Stomach smooth muscle (tissue), 2 donors: Measurements from ENCODE around the gene SESTD1.
"Not testable (repeated sequence)": the region's sequence is repeated elsewhere in the genome, so short reads cannot be mapped to it uniquely, and the experiment has no call there.

Experiments used
- H3K27ac ChIP-seq: one replicate; pipeline ENCODE4 v1.7.0; 2013; ENCODE audit warnings: mild to moderate bottlenecking, low read length, inconsistent platforms
- H3K27me3 ChIP-seq, 2 donors: one replicate each; pipeline ENCODE4 v1.7.0; 2013; ENCODE audit warnings: low read length in 2 of 2; ENCODE audit not compliant: insufficient read depth in 2 of 2, control insufficient read depth in 1 of 2
- H3K36me3 ChIP-seq, 2 donors: one replicate each; pipeline ENCODE4 v1.7.0; 2013; ENCODE audit warnings: low read length in 2 of 2; ENCODE audit not compliant: control insufficient read depth in 2 of 2, insufficient read depth in 2 of 2
- H3K4me1 ChIP-seq: one replicate; pipeline ENCODE4 v1.7.0; 2013; ENCODE audit warnings: low read length; ENCODE audit not compliant: control insufficient read depth, insufficient read depth
- H3K4me3 ChIP-seq, 2 donors: one replicate each; pipeline ENCODE4 v1.7.0; 2013; ENCODE audit warnings: low read length in 2 of 2
- H3K9ac ChIP-seq, 2 donors: one replicate each; pipeline ENCODE4 v1.7.0; 2013; ENCODE audit warnings: low read length in 2 of 2, mild to moderate bottlenecking in 1 of 2
- H3K9me3 ChIP-seq, 2 donors: one replicate each; pipeline ENCODE4 v1.7.0; 2013; ENCODE audit warnings: low read length in 2 of 2; ENCODE audit not compliant: control insufficient read depth in 2 of 2
- donor health status: healthy.
- donor health status: Pancreatic carcinoma.

The SESTD1 gene

DNA sequence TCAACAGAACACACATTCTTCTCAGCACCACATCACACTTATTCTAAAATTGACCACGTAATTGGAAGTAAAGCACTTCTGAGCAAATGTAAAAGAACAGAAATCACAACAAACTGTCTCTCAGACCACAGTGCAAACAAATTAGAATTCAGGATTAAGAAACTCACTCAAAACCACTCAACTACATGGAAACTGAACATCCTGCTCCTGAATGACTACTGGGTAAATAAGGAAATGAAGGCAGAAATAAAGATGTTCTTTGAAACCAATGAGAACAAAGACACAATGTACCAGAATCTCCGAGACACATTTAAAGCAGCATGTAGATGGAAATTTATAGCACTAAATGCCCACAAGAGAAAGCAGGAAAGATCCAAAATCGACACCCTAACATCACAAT lies 50.0 kb downstream of the SESTD1 start:
- not testable (repeated sequence) for H3K4me3 ChIP-seq, H3K4me1 ChIP-seq, H3K9ac ChIP-seq, H3K36me3 ChIP-seq, H3K9me3 ChIP-seq, H3K27ac ChIP-seq, H3K27me3 ChIP-seq

- Histone ChIP-seq H3K4me3 (no peak overlapping the region), H3K9me3 (peaks cover 0 to under 1% of the 10 kb centered on the region in 2 donors), H3K4me1 (no peaks in the 10 kb centered on the region), H3K27ac (no peak overlapping the region), H3K27me3 (no peaks in the 10 kb centered on the region), H3K9ac (no peak overlapping the region), H3K36me3 (no peaks in the 10 kb centered on the region)
Observed at GRCh38 chr2:179211355-179211754, 53.3 kb downstream of the SESTD1 start.

DNA sequence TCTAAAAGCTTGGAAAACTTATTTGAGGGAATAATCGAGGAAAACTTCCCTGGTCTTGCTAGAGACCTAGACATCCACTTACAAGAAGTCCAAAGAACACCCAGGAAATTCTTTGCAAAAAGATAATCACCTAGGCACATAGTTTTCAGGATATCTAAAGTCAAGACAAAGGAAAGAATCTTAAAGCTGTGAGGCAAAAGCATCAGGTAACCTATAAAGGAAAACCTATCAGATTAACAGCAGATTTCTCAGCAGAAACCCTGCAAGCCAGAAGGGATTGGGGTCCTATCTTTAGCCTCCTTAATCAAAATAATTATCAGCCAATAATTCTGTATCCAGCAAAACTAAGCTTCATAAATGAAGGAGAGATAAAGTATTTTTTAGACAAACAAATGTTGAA lies 56.4 kb downstream of the SESTD1 start:
- not testable (repeated sequence) for H3K27ac ChIP-seq, H3K4me1 ChIP-seq, H3K36me3 ChIP-seq, H3K4me3 ChIP-seq, H3K9ac ChIP-seq, H3K27me3 ChIP-seq, H3K9me3 ChIP-seq

DNA sequence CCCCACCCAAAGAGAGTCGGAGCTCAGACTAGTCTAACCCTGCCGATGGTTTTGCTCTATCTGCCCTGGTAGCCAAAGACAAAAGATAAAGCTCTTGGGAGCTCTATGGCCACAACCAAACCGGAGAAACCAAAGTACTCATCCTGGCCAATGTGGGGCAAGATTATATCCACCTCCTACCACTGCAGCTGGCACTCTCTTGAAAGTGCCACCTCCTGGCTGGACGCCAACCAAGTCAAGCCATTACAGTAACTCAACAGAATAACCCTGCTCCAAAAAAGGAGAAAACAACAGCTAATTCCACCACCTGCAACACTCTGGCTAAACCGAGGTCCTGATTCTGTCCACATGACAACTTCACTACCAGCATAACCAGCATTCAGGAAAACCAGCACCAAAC lies 57.6 kb downstream of the SESTD1 start:
- no peaks in the 10 kb centered on the region for H3K27me3 ChIP-seq
- H3K36me3 ChIP-seq = no peaks in the 10 kb centered on the region
- H3K9me3 ChIP-seq = peaks cover 0 to 3% of the 10 kb centered on the region in 2 donors
- H3K27ac ChIP-seq = no peak overlapping the region
- no peak overlapping the region for H3K9ac ChIP-seq
- no peak overlapping the region for H3K4me3 ChIP-seq
- H3K4me1 ChIP-seq = no peaks in the 10 kb centered on the region

DNA sequence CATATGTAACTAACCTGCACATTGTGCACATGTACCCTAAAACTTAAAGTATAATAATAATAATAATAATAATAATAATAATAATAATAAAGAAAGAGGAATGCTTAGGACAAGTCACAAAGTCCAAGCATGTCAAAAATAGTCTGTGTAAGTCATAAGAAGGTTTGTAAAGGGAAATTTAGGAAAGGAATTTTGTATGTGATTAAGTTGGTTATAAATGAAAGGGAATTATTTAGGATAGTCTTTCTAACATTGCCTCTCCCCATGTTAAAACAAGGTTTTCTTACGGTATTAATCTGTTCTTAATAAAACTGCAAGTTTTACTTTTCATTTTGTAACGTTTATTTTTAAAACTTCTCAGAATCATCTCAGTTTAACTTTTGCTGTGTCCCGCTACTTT lies 62.8 kb downstream of the SESTD1 start:
- no peaks in the 10 kb centered on the region for H3K36me3 ChIP-seq
- H3K9me3 ChIP-seq = peaks cover 0 to 3% of the 10 kb centered on the region in 2 donors
- no peak overlapping the region for H3K27ac ChIP-seq
- no peaks in the 10 kb centered on the region for H3K4me1 ChIP-seq
- no peak overlapping the region for H3K9ac ChIP-seq
- no peak overlapping the region for H3K4me3 ChIP-seq
- H3K27me3 ChIP-seq = no peaks in the 10 kb centered on the region

DNA sequence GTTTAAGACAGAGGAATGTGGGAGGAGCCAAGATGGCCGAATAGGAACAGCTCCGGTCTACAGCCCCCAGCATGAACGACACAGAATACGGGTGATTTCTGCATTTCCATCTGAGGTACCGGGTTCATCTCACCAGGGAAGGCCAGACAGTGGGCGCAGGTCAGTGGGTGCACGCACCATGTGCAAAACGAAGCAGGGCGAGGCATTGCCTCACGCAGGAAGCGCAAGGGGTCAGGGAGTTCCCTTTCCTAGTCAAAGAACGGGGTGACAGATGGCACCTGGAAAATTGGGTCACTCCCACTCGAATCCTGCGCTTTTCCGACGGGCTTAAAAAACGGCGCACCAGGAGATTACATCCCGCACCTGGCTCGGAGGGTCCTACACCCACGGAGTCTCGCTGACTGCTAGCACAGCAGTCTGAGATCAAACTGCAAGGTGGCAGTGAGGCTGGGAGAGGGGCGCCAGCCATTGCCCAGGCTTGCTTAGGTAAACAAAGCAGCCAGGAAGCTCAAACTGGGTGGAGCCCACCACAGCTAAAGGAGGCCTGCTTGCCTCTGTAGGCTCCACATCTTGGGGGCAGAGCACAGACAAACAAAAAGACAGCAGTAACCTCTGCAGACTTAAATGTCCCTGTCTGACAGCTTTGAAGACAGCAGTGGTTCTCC lies 68.6 kb downstream of the SESTD1 start:
- not testable (repeated sequence) for H3K9me3 ChIP-seq, H3K4me1 ChIP-seq, H3K4me3 ChIP-seq, H3K36me3 ChIP-seq, H3K27me3 ChIP-seq, H3K27ac ChIP-seq, H3K9ac ChIP-seq

GRCh38 chr2:179195141-179195540 lies 69.5 kb downstream of the SESTD1 start:
- H3K9ac ChIP-seq = no peak overlapping the region
- no peak overlapping the region for H3K27ac ChIP-seq
- no peaks in the 10 kb centered on the region for H3K36me3 ChIP-seq

GRCh38 chr2:179193759-179194394 lies 70.8 kb downstream of the SESTD1 start:
- Histone ChIP-seq H3K27me3 (no peaks in the 10 kb centered on the region), H3K9me3 (no peaks in the 10 kb centered on the region), H3K9ac (no peak overlapping the region), H3K27ac (no peak overlapping the region), H3K4me3 (no peak overlapping the region), H3K36me3 (no peaks in the 10 kb centered on the region), H3K4me1 (no peaks in the 10 kb centered on the region)

More at GRCh38 chr2:179195141-179195540, 69.5 kb downstream of the SESTD1 start:
- Histone ChIP-seq H3K9me3 (no peaks in the 10 kb centered on the region), H3K4me3 (peak overlapping the region in 1 of 2 donors; percentile 25), H3K27me3 (no peaks in the 10 kb centered on the region), H3K4me1 (no peaks in the 10 kb centered on the region)

- no peaks in the 10 kb centered on the region for H3K9me3 ChIP-seq
- no peaks in the 10 kb centered on the region for H3K36me3 ChIP-seq
- H3K4me3 ChIP-seq = no peak overlapping the region
- H3K4me1 ChIP-seq = no peaks in the 10 kb centered on the region
- H3K9ac ChIP-seq = no peak overlapping the region
- H3K27me3 ChIP-seq = no peaks in the 10 kb centered on the region
- H3K27ac ChIP-seq = no peak overlapping the region
Observed at GRCh38 chr2:179191110-179191509, 73.5 kb downstream of the SESTD1 start.

- no peaks in the 10 kb centered on the region for H3K9me3 ChIP-seq
- no peak overlapping the region for H3K27ac ChIP-seq
- no peaks in the 10 kb centered on the region for H3K4me1 ChIP-seq
- no peak overlapping the region for H3K4me3 ChIP-seq
- no peaks in the 10 kb centered on the region for H3K36me3 ChIP-seq
- no peak overlapping the region for H3K9ac ChIP-seq
- no peaks in the 10 kb centered on the region for H3K27me3 ChIP-seq
Observed at GRCh38 chr2:179186126-179186525, 78.5 kb downstream of the SESTD1 start.

GRCh38 chr2:179184610-179185009 lies 80.0 kb downstream of the SESTD1 start:
- no peak overlapping the region for H3K9ac ChIP-seq
- H3K27ac ChIP-seq = no peak overlapping the region
- no peaks in the 10 kb centered on the region for H3K27me3 ChIP-seq
- no peaks in the 10 kb centered on the region for H3K9me3 ChIP-seq
- H3K4me1 ChIP-seq = no peaks in the 10 kb centered on the region
- no peaks in the 10 kb centered on the region for H3K36me3 ChIP-seq
- H3K4me3 ChIP-seq = no peak overlapping the region
